GM20000 (cell line): Measurements from ENCODE around the gene MORN1.

Experiments
- DNase-seq: peaks from one replicate; pipeline ENCODE4 v3.0.0; 2012; ENCODE audit warnings: low spot score
- CTCF ChIP-seq: IDR thresholded peaks from 2 replicates; pipeline ENCODE4 v1.5.1; 2012; ENCODE audit warnings: mild to moderate bottlenecking, control low read depth; ENCODE audit errors: extremely low read depth, missing control alignments

MORN1 gene

GRCh38 chr1:2398871-2399270 is 7.5 kb upstream of the MORN1 start:
- no peak for DNase-seq
- TF ChIP-seq CTCF = no peak

GRCh38 chr1:2397007-2397679 is 5.8 kb upstream of the MORN1 start:
- TF ChIP-seq CTCF = no peak
- DNase-seq = no peak

GRCh38 chr1:2396476-2396875 is 5.1 kb upstream of the MORN1 start:
- TF ChIP-seq CTCF = no peak
- DNase-seq = no peak

- no peak for TF ChIP-seq CTCF
Observed at GRCh38 chr1:2396059-2396458, 4.7 kb upstream of the MORN1 start.

GRCh38 chr1:2395245-2395644 is 3.9 kb upstream of the MORN1 start:
- DNase-seq = no peak
- TF ChIP-seq CTCF = no peak

More at GRCh38 chr1:2396059-2396458, 4.7 kb upstream of the MORN1 start:
- no peak for DNase-seq

GRCh38 chr1:2394761-2395160 is 3.4 kb upstream of the MORN1 start:
- no peak for TF ChIP-seq CTCF
- no peak for DNase-seq

- DNase-seq = no peak
- no peak for TF ChIP-seq CTCF
Observed at GRCh38 chr1:2394220-2394619, 2.9 kb upstream of the MORN1 start.
